Testis (tissue), 3 donors: ENCODE data around the gene SHISA8. TPM values are rescaled to one million over a fixed set of nuclear protein-coding genes. Genes with fewer than 3 reads are reported as not detected.

Experiments used
- DNase-seq: peaks from one replicate; pipeline ENCODE4 v3.0.0-alpha.2; 2019
- H3K27ac ChIP-seq, 2 donors: fragments of 200-600 bp; sonication (generic); one replicate each; pipeline ENCODE4 v1.5.1; 2019
- H3K27me3 ChIP-seq: fragments of 200-600 bp; sonication (generic); one replicate; pipeline ENCODE4 v1.5.1; 2019
- H3K36me3 ChIP-seq: fragments of 200-600 bp; sonication (generic); one replicate; pipeline ENCODE4 v1.5.1; 2017; ENCODE audit warnings: low read depth; ENCODE audit errors: missing control alignments
- H3K4me1 ChIP-seq: fragments of 200-600 bp; sonication (generic); one replicate; pipeline ENCODE4 v1.5.1; 2019
- H3K4me3 ChIP-seq, 2 donors: fragments of 200-600 bp; sonication (generic); one replicate each; pipeline ENCODE4 v1.5.1; 2017 to 2019
- H3K9me3 ChIP-seq: fragments of 200-600 bp; sonication (generic); one replicate; pipeline ENCODE4 v1.5.1; 2017
- CTCF ChIP-seq, 3 experiments: fragments of 450-650 bp in 2 of 3; fragments of 200-600 bp in 1 of 3; sonication (generic) in 1 of 3; IDR thresholded peaks; one replicate each; pipeline ENCODE4 v1.5.1; 2016 to 2019; ENCODE audit warnings: antibody characterized with exemption in 3 of 3, mild to moderate bottlenecking in 2 of 3, moderate library complexity in 1 of 3
- POLR2A ChIP-seq: fragments of 450-650 bp; IDR thresholded peaks from one replicate; pipeline ENCODE4 v1.6.1; 2017; ENCODE audit warnings: antibody characterized with exemption, mild to moderate bottlenecking, moderate library complexity
- WGBS, 2 donors: methylation state at CpG; one replicate each; pipeline ENCODE4 v1.1.5; 2018; 5-methylcytosine and 5-hydroxymethylcytosine counted together
- intact Hi-C: fragments of 100-400 bp; cut with DNase I; formaldehyde crosslinking; loops from one replicate; pipeline ENCODE4 v1.15.1; 2023; ENCODE audit warnings: low total_unique reads
- polyA plus RNA-seq: library from polyadenylated mRNA; stranded (reverse); fragments of 350-450 nt; fragmentation: Illumina TruSeq; extraction: RNeasy Lipid Tissue Mini Kit (QIAGEN cat#74804); gene quantifications from one replicate; pipeline ENCODE4 v1.2.3, GENCODE V29; 2014; ENCODE audit warnings: low read depth, low replicate concordance; ENCODE audit not compliant: insufficient read depth
- total RNA-seq, 2 donors: library from RNA; depleted of rRNA; stranded (reverse); fragments of >200 nt; gene quantifications; one replicate each; pipeline ENCODE4 v1.2.3, GENCODE V29; 2016

The SHISA8 gene
- total and polyA plus RNA-seq, 3 donors from 2014 or later, result 1.3 to 1.4 TPM; not detected in 1

- TF ChIP-seq POLR2A (no peak), CTCF (IDR thresholded peaks at IDR 0.05) (no peak)
- Histone ChIP-seq H3K36me3 (no peaks in the 10 kb centered on the region), H3K27ac (peak overlapping the region in 1 of 2 donors; percentile 59), H3K27me3 (no peaks in the 10 kb centered on the region), H3K9me3 (no peaks in the 10 kb centered on the region), H3K4me1 (peaks cover 5% of the 10 kb centered on the region), H3K4me3 (peak overlapping the region; percentile 65 to 69)
- WGBS, 2 donors, result 43 to 62% methylated on average over 19 to 21 of the region's 21 CpGs
- intact Hi-C loops, result no loop called here
- DNase-seq, result no peak
Observed at GRCh38 chr22:41947424-41948080, 32.7 kb upstream of the SHISA8 start.

- 0 to 1% methylated on average over 11 to 53 of the region's 56 CpGs for WGBS, 2 donors
- intact Hi-C loops, result no loop called here
- Histone ChIP-seq H3K9me3 (no peaks in the 10 kb centered on the region), H3K4me3 (peak within 1 kb of the TSS; percentile 65 to 69), H3K27me3 (no peaks in the 10 kb centered on the region), H3K4me1 (peaks cover 5% of the 10 kb centered on the region), H3K27ac (peak within 1 kb of the TSS; percentile 14 to 59), H3K36me3 (no peaks in the 10 kb centered on the region)
- TF ChIP-seq POLR2A, result no peak
- peak in 1 of 3 experiments; percentile 12 for TF ChIP-seq CTCF (IDR thresholded peaks at IDR 0.05)
- DNase-seq, result peak; percentile 96
Observed at GRCh38 chr22:41946629-41947423, 32.0 kb upstream of the SHISA8 start, which contains the start of gene CENPM. CENPM (minus strand) TSS chr22:41947152; CDS start chr22:41947076, 76 bp downstream.

GRCh38 chr22:41943661-41944209, 28.9 kb upstream of the SHISA8 start:
- Histone ChIP-seq H3K4me3 (no peak overlapping the region), H3K4me1 (peaks cover 9% of the 10 kb centered on the region), H3K9me3 (no peaks in the 10 kb centered on the region), H3K27ac (no peak overlapping the region), H3K27me3 (no peaks in the 10 kb centered on the region), H3K36me3 (no peaks in the 10 kb centered on the region)
- intact Hi-C loops, result loop anchor here (5.0 kb wide), 2 partner anchors 121 to 246 kb away; partner anchors contain the start of gene MEI1
- no peak for DNase-seq
- 78 to 85% methylated on average over 9 of the region's 9 CpGs for WGBS, 2 donors
- TF ChIP-seq CTCF (IDR thresholded peaks at IDR 0.05) (no peak), POLR2A (no peak)

GRCh38 chr22:41940832-41941765, 26.2 kb upstream of the SHISA8 start:
- H3K9me3 ChIP-seq, result no peaks in the 10 kb centered on the region
- peak; percentile 89 to 94 (median 91) for TF ChIP-seq CTCF (IDR thresholded peaks at IDR 0.05)
- TF ChIP-seq POLR2A, result no peak
- DNase-seq, result peak; percentile 88
- H3K27ac ChIP-seq, result no peak overlapping the region
- intact Hi-C loops, result loop anchor here (5.0 kb wide), 2 partner anchors 119 to 244 kb away; partner anchors contain the start of gene MEI1
- WGBS, 2 donors, result 56 to 65% methylated on average over 13 of the region's 13 CpGs
- H3K27me3 ChIP-seq, result no peaks in the 10 kb centered on the region
- no peaks in the 10 kb centered on the region for H3K36me3 ChIP-seq
- H3K4me1 ChIP-seq, result peaks cover 7% of the 10 kb centered on the region
- no peak overlapping the region for H3K4me3 ChIP-seq
